Adipose tissue (tissue), 3 donors: ENCODE data around the gene SPAG16. TPM values are rescaled to one million over a fixed set of nuclear protein-coding genes. Genes with fewer than 3 reads are reported as not detected.

Source experiments
- H3K27ac ChIP-seq: one replicate; pipeline ENCODE4 v1.5.1; 2013; ENCODE audit warnings: low read depth, low read length
- WGBS, 3 donors: extraction: QIAGEN DNeasy Blood & Tissue Kit; methylation state at CpG; one replicate each; pipeline ENCODE4 v1.1.7; 2013; 5-methylcytosine and 5-hydroxymethylcytosine counted together
- polyA plus RNA-seq, 3 donors: library from polyadenylated mRNA; stranded (reverse); fragments of 200-250 nt; gene quantifications; one replicate each; pipeline ENCODE4 v1.2.3, GENCODE V29; 2013
- donor health status: healthy with polysubstance abuse.
- donor health status: Bipolar disorder and iron deficiency.
- donor health status: healthy.

The SPAG16 gene
- polyA plus RNA-seq, 3 donors: 8.1 to 22.7 (median 9.9) TPM

GRCh38 chr2:214130114-214130513 is 845.9 kb downstream of the SPAG16 start:
- H3K27ac ChIP-seq: no peak overlapping the region
- WGBS, 3 donors: 27 to 30% (median 28%) methylated on average over 2 of the region's 2 CpGs

GRCh38 chr2:214135966-214136365 is 851.7 kb downstream of the SPAG16 start:
- no peak overlapping the region for H3K27ac ChIP-seq
- 85 to 87% (median 87%) methylated on average over 1 of the region's 1 CpG for WGBS, 3 donors

DNA sequence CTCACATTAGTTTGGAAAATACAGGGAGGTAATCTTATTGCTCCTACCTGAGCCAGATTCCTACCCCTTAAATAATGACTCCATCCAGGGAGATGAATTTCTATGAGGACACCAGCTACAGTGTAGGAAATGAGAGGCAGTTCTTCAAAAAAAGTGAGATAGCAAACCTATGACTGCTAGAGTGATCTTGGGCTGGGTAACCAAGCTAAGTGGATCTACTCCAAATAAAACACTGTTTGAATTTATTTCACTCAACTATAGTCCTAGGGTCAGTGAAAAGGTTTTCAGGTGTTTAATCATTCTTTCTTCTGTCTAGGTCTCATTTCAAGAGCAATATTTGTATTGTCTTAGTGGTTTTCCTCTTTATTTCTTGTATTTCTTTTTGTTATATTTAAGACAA is 854.5 kb downstream of the SPAG16 start:
- no peak overlapping the region for H3K27ac ChIP-seq

DNA sequence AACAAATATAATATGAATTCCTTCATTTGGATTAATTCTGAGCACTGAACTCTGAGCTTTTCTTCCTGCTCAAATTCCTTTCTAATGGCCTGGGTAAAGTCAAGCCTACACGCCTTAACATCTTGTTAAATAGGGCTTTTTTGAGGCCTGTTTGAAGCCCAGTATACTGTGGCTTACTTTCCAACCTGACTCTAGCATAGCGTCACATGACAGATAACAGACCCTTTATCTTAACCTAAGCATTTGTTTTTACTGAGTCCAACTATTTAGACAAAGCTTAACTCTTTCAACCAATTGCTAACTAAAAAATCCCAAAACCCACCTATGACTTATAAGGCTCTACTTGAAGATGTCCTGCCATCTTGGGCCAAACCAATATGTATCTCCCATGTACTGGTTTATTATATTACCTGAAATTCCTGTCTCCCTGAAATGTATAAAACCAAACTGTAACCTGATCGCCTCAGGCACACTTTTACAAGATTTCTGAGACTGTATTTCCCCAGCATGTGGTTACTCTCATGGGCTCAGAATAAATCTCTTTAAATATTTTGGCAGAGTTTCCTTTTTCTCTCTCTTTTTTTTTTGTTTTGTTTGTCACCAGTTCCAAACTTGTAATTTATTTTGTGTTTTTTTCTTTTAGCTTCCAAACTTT is 855.5 kb downstream of the SPAG16 start:
- WGBS, 3 donors: 40 to 69% (median 60%) methylated on average over 3 of the region's 3 CpGs

GRCh38 chr2:214156971-214157370 is 872.7 kb downstream of the SPAG16 start:
- H3K27ac ChIP-seq: no peak overlapping the region
- 78 to 92% (median 84%) methylated on average over 1 of the region's 1 CpG for WGBS, 3 donors

More for the DNA sequence above, 855.5 kb downstream of the SPAG16 start:
- H3K27ac ChIP-seq: no peak overlapping the region

DNA sequence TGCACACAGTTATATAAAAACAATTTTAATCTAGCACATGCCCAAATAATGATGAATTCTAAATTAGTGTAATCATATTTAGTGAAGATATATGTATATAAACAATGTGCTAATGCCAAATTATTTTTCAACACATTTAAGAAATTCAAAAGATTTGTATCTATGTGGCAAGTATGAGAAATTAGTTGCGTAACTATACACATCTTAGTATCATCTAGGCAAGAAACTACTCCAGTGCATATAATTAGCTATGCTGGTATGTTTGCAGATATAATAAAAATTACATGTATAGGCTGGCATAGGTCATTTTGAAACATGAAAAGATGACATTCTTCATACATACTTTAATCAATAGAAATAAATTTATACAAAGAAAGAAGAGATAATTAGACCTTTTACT is 874.6 kb downstream of the SPAG16 start:
- WGBS, 3 donors: 90 to 95% (median 92%) methylated on average over 1 of the region's 1 CpG
- no peak overlapping the region for H3K27ac ChIP-seq

DNA sequence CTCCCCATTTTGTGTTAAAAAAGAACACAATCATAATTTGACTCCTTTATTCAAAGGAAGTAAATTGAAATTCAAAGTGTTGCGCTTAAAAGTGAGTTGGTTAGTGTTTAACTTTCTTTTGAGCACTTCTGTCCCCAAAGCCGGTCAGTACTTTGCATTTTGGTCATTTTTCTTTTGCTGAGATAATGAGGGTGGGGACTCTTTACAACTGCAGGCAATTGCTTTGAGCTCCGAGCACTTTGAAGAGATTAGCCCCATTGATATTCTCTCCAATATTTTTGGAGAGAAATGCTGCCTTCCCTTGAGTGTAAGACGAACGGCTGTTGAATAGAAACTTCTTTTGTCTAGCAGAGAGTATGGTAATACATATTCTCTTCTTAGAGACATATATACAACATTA is 885.0 kb downstream of the SPAG16 start:
- WGBS, 3 donors: 62 to 80% (median 64%) methylated on average over 5 of the region's 5 CpGs
- no peak overlapping the region for H3K27ac ChIP-seq

DNA sequence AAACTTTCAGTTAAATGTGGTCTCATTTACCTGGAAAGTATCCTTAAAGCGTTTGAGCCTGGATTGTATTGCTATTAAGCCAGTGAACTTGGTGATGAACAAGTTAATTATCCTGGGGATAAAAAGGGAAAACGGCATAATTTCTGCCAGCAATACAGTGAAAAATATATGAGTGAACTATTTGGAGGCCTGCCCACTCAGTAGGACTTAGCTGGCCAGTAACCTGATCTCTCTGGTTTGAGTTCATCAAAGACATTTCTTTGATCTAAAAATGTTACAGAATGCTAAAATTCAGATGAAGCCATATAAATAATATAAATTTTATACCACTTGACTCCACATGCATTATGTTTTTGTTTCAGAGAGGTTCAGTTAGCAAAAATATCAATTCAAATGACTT is 885.5 kb downstream of the SPAG16 start:
- 38 to 56% (median 54%) methylated on average over 2 of the region's 2 CpGs for WGBS, 3 donors
- no peak overlapping the region for H3K27ac ChIP-seq

DNA sequence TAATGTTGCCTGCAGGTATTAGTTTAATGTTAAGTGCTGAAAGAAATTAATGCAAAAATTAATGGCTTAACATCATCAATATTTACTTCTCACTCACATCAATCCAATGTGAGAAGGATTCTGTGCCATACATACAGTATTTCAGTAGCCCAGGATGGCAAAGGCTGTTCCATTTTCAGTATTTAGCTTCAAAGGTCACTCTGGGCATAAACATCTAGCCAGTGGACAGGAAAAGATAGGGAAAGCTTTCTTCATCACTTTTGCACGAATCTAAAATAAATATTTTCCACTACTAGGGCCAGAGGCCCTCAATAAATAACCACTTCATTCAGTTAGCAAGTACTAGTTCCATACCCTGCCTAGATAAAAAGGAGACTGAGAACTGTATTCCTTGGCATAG is 890.3 kb downstream of the SPAG16 start:
- WGBS, 3 donors: 22 to 33% (median 31%) methylated on average over 1 of the region's 1 CpG
- H3K27ac ChIP-seq: no peak overlapping the region

- H3K27ac ChIP-seq: no peak overlapping the region
- WGBS, 3 donors: 63 to 81% (median 80%) methylated on average over 1 of the region's 1 CpG
These were observed 895.8 kb downstream of the SPAG16 start for GRCh38 chr2:214180071-214180470.

GRCh38 chr2:214180686-214181085 is 896.4 kb downstream of the SPAG16 start:
- no peak overlapping the region for H3K27ac ChIP-seq
- 70 to 79% (median 71%) methylated on average over 3 of the region's 3 CpGs for WGBS, 3 donors

DNA sequence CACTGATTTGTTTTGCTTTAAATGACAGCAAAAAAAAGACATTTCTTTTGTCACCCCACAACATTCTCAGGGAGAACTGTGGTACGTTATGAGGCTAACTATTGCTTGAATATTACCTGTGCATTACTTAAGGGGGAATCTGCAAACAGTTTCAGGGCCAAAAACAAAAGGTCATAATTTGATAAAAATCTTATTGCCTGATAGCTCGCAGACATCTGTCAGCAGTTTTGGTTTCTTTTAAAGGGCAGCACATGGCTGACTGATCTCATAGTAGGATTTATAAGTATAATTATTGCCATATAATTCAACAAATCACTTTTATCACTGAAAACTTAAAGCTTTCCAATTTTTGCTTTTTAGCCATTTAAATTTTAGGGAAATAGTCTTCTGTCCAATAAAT is 900.2 kb downstream of the SPAG16 start:
- WGBS, 3 donors: 51 to 74% (median 71%) methylated on average over 2 of the region's 2 CpGs
- no peak overlapping the region for H3K27ac ChIP-seq

- no peak overlapping the region for H3K27ac ChIP-seq
- 80 to 88% (median 83%) methylated on average over 2 of the region's 2 CpGs for WGBS, 3 donors
These were observed 901.3 kb downstream of the SPAG16 start for GRCh38 chr2:214185546-214185945.

DNA sequence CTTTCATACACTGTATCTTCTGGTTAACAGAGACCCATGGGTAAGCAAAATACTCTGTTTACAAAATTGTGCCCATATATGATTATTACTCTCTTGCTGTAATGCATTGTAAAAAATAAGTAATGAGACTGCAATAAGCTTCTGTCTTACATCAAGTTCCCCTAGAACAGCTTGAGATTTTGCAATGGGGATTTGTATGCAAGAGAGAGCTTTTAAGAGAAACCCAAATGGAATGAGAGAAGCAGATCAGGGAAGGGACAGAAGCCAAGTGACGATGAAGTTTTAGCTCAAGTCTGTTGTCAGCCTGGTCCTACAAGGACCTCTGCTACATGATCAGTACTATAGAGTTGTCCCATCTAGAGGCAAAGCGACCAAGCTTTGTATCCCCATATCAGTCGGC is 908.4 kb downstream of the SPAG16 start:
- no peak overlapping the region for H3K27ac ChIP-seq
- WGBS, 3 donors: 74 to 83% (median 75%) methylated on average over 3 of the region's 3 CpGs

- 81 to 94% (median 84%) methylated on average over 1 of the region's 1 CpG for WGBS, 3 donors
- no peak overlapping the region for H3K27ac ChIP-seq
These were observed 909.7 kb downstream of the SPAG16 start for GRCh38 chr2:214193943-214194342.

GRCh38 chr2:214196260-214196659 is 912.0 kb downstream of the SPAG16 start:
- no peak overlapping the region for H3K27ac ChIP-seq
- WGBS, 3 donors: 61 to 74% (median 61%) methylated on average over 2 of the region's 2 CpGs

GRCh38 chr2:214201892-214202291 is 917.6 kb downstream of the SPAG16 start:
- WGBS, 3 donors: 56 to 78% (median 70%) methylated on average over 2 of the region's 2 CpGs
- no peak overlapping the region for H3K27ac ChIP-seq

DNA sequence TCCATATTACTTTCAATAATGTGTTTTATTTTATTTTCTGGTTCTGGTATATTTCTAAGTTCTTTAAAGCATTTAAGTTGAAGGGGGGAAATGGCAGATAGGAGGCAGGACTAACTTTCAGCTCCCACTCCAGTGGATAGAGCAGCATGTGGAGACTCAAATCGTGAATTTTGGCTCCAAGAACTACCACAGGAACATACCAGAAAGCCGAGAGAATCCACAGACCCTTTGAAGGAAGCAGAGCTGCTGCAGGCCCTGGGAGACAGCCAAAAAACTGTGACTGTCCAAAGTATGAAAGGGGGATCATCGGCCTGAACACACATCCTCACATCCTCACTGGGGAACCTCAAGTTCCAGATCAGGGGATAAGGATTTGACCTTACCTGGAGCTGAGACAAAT is 919.0 kb downstream of the SPAG16 start:
- WGBS, 3 donors: 32 to 50% (median 33%) methylated on average over 3 of the region's 3 CpGs
- H3K27ac ChIP-seq: no peak overlapping the region

- WGBS, 3 donors: 55 to 78% (median 61%) methylated on average over 5 of the region's 5 CpGs
These were observed 919.6 kb downstream of the SPAG16 start for GRCh38 chr2:214203744-214204289.

DNA sequence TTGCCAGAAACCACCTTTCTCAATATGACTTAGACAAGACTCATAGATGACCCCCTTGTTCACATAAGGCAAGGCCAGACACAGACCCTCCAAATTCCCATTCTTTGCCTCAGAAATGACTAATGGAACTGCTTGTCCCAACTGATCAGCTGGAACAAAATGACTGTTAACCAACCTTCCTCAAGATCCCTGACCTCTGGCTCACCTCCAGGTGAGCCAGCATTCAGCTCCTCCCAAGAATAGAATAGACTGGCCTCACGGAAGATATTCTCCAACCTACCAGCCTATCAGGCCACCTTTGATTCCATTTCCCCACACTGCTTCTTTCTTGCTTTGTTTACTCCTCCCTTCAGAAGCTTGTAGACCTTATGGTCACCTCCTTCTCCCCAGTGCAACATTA is 930.8 kb downstream of the SPAG16 start:
- WGBS, 3 donors: 80 to 82% (median 80%) methylated on average over 1 of the region's 1 CpG
- no peak overlapping the region for H3K27ac ChIP-seq

More at GRCh38 chr2:214203744-214204289, 919.6 kb downstream of the SPAG16 start:
- no peak overlapping the region for H3K27ac ChIP-seq
